ENCODE results near the gene C18orf32. TPM values are rescaled to one million over a fixed set of nuclear protein-coding genes. Genes with fewer than 3 reads are reported as not detected.

C18orf32 gene
- total RNA-seq, 1 donor from 2014 or later, result 9.0 TPM

DNA sequence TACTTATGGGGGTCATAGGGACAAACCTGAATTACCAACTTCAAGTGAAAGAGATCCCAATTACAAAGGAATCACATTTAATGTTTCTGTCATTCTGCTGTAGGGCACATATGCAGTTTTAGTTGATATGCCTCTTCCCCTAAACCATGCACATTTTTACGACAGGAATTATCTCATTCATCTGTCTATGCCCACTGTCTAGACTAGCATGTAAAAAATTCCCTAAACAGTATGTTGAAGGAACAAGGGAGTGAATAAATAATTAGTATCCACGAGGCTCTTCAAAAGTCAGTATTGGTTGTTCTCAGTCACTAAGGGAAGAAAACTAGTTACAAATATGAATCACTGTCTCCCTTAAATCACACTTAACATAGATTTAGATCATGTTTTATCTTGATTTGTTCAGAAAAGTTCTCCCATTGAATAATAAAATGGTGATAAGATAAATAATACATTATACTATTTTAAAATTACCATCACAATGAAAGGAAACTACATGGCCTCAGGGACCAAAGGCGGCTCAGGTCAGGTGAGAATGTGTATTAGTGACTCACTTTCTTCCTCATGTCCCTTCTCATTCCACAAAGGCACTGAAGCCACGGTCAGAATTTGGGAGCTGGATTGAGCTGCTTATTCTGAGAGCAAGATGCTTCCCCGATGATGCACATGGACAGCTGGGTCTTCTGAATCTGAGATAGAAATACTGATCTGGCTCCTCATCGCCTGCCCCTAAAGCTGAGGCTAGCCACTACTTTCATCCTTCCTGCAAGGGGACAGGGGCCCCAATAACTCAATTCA is 55.7 kb downstream of the C18orf32 start:
- no peak for FAIRE-seq
- peak; percentile 49 for DNase-seq (ENCODE audit: low read depth)
- TF ChIP-seq, protein P1, sequence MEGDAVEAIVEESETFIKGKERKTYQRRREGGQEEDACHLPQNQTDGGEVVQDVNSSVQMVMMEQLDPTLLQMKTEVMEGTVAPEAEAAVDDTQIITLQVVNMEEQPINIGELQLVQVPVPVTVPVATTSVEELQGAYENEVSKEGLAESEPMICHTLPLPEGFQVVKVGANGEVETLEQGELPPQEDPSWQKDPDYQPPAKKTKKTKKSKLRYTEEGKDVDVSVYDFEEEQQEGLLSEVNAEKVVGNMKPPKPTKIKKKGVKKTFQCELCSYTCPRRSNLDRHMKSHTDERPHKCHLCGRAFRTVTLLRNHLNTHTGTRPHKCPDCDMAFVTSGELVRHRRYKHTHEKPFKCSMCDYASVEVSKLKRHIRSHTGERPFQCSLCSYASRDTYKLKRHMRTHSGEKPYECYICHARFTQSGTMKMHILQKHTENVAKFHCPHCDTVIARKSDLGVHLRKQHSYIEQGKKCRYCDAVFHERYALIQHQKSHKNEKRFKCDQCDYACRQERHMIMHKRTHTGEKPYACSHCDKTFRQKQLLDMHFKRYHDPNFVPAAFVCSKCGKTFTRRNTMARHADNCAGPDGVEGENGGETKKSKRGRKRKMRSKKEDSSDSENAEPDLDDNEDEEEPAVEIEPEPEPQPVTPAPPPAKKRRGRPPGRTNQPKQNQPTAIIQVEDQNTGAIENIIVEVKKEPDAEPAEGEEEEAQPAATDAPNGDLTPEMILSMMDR (IDR thresholded peaks at IDR 0.05; ENCODE audit: insufficient read depth, low read length, severe bottlenecking), result no peak
- Histone ChIP-seq H3K36me3 (ENCODE audit: control insufficient read depth, insufficient read depth, low read length) (peaks cover 1% of the 10 kb centered on the region), H3K27me3 (ENCODE audit: control insufficient read depth, insufficient read depth, low read length) (no peaks in the 10 kb centered on the region), H3K4me3 (ENCODE audit: low read depth, low read length) (no peak overlapping the region)

Other genes with a start within 250 kb of the C18orf32 start
- 24.3 and 26.1 TPM in 2 replicates for gene DYM, start 26.6 kb downstream of the C18orf32 start, total RNA-seq
- gene RPL17, start 5.2 kb upstream of the C18orf32 start, total RNA-seq, result 2,687 and 3,922 TPM in 2 replicates
- gene LIPG, start 74.8 kb upstream of the C18orf32 start, total RNA-seq, result 9.5 and 11.5 TPM in 2 replicates

Data from bronchial epithelial cell (primary cell).